Left lung (tissue), 10 donors: ENCODE data around the gene DMD. TPM values are rescaled to one million over a fixed set of nuclear protein-coding genes. Genes with fewer than 3 reads are reported as not detected.

ENCODE experiments used
- ATAC-seq: fragments of 200-7000 bp; cut with Tn5 transposase; one replicate; pipeline ENCODE4 v1.9.1; 2020; ENCODE audit warnings: moderate library complexity
- DNase-seq, 4 donors: peaks; one replicate each; pipeline ENCODE4 v3.0.0-alpha.2; 2013 to 2020
- H3K27ac ChIP-seq, 2 donors: fragments of 200-600 bp; sonication (generic) in 1 of 2; one replicate each; pipeline versions ENCODE4 v1.5.0 to v1.8.0; 2020 to 2021
- H3K27me3 ChIP-seq, 2 donors: fragments of 200-600 bp; sonication (generic) in 1 of 2; one replicate each; pipeline versions ENCODE4 v1.5.0 to v1.8.0; 2020 to 2021
- H3K36me3 ChIP-seq, 2 donors: fragments of 200-600 bp; sonication (generic) in 1 of 2; one replicate each; pipeline versions ENCODE4 v1.5.0 to v1.8.0; 2020 to 2021
- H3K4me1 ChIP-seq, 2 donors: fragments of 200-600 bp; one replicate each; pipeline ENCODE4 v1.8.0; 2021
- H3K4me3 ChIP-seq, 2 donors: fragments of 200-600 bp; sonication (generic) in 1 of 2; one replicate each; pipeline versions ENCODE4 v1.5.0 to v1.8.0; 2020 to 2021; ENCODE audit warnings: mild to moderate bottlenecking in 1 of 2
- H3K9me3 ChIP-seq, 2 donors: fragments of 200-600 bp; sonication (generic) in 1 of 2; one replicate each; pipeline versions ENCODE4 v1.5.0 to v1.8.0; 2020 to 2021
- intact Hi-C, 2 donors: fragments of 100-400 bp; cut with DNase I; formaldehyde crosslinking; loops; one replicate each; pipeline versions ENCODE4 v1.11.2 to v1.14.2; 2022
- polyA plus RNA-seq, 6 donors: library from polyadenylated mRNA; unstranded; fragments of 120-200 nt; gene quantifications; one replicate each; pipeline ENCODE4 v1.2.1, GENCODE V29; 2013; ENCODE audit not compliant: insufficient read length in 6 of 6
- total RNA-seq, 2 donors: library from RNA; stranded (reverse); fragmentation: NEBNext Ultra II Directional; extraction: Animal tissue kit (Norgen Biotek cat#: 25700); gene quantifications; one replicate each; pipeline ENCODE4 v1.2.1, GENCODE V29; 2021
- TF ChIP-seq, protein P1 (sequence below), 2 donors: fragments of 200-600 bp; sonication (generic) in 1 of 2; IDR thresholded peaks; one replicate each; pipeline versions ENCODE4 v1.5.0 to v1.8.0; 2021; ENCODE audit warnings: antibody characterized with exemption in 2 of 2
- donor health status: DM: no; HTN: yes; CAD: no.
- donor health status: DM: no; HTN: no; CAD: no.

The DMD gene
- total and polyA plus RNA-seq, 8 donors = 16.6 to 68.8 (median 54.0) TPM

- ATAC-seq (no peak), DNase-seq (no peak)
- Histone ChIP-seq H3K36me3 (no peaks in the 10 kb centered on the region), H3K4me1 (no peaks in the 10 kb centered on the region), H3K27me3 (no peaks in the 10 kb centered on the region), H3K27ac (no peak overlapping the region), H3K9me3 (no peaks in the 10 kb centered on the region), H3K4me3 (no peak overlapping the region)
- intact Hi-C loops = no loop called here
- TF ChIP-seq, protein P1, sequence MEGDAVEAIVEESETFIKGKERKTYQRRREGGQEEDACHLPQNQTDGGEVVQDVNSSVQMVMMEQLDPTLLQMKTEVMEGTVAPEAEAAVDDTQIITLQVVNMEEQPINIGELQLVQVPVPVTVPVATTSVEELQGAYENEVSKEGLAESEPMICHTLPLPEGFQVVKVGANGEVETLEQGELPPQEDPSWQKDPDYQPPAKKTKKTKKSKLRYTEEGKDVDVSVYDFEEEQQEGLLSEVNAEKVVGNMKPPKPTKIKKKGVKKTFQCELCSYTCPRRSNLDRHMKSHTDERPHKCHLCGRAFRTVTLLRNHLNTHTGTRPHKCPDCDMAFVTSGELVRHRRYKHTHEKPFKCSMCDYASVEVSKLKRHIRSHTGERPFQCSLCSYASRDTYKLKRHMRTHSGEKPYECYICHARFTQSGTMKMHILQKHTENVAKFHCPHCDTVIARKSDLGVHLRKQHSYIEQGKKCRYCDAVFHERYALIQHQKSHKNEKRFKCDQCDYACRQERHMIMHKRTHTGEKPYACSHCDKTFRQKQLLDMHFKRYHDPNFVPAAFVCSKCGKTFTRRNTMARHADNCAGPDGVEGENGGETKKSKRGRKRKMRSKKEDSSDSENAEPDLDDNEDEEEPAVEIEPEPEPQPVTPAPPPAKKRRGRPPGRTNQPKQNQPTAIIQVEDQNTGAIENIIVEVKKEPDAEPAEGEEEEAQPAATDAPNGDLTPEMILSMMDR (IDR thresholded peaks at IDR 0.05) = no peak
These were observed 1372.7 kb downstream of the DMD start for GRCh38 chrX:31838617-31839016.

GRCh38 chrX:31837445-31838049, 1373.8 kb downstream of the DMD start:
- no peaks in the 10 kb centered on the region for H3K36me3 ChIP-seq
- intact Hi-C loops = no loop called here

GRCh38 chrX:31836479-31836878, 1374.9 kb downstream of the DMD start:
- TF ChIP-seq, protein P1 (IDR thresholded peaks at IDR 0.05) = no peak
- Histone ChIP-seq H3K9me3 (no peaks in the 10 kb centered on the region), H3K4me3 (no peak overlapping the region), H3K4me1 (no peaks in the 10 kb centered on the region), H3K36me3 (no peaks in the 10 kb centered on the region), H3K27ac (no peak overlapping the region), H3K27me3 (no peaks in the 10 kb centered on the region)
- ATAC-seq (no peak), DNase-seq (no peak)
- intact Hi-C loops = no loop called here

More at GRCh38 chrX:31837445-31838049, 1373.8 kb downstream of the DMD start:
- Histone ChIP-seq H3K9me3 (no peaks in the 10 kb centered on the region), H3K4me3 (no peak overlapping the region), H3K27me3 (no peaks in the 10 kb centered on the region), H3K4me1 (no peaks in the 10 kb centered on the region), H3K27ac (no peak overlapping the region)
- ATAC-seq (no peak), DNase-seq (no peak)
- TF ChIP-seq, protein P1 (IDR thresholded peaks at IDR 0.05) = no peak

DNA sequence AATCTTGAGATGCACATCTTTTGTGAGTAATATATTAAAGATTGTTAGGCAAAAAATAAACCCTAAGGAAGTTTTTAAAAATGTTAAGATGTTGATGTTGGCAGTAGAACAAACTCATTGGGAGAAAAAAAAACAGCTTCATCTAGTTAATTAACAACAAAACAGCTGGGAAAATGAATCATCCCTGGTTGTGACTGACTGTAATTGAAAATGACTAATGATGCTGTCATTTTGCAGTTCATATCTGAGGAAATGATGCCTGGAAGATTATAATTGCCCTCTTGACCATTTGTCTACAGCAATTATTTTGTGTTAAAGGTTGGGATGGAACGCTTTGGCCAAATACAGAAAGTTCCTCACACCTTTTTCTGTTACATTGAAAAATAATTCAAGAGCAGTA, 1379.1 kb downstream of the DMD start:
- H3K9me3 ChIP-seq = no peaks in the 10 kb centered on the region
- DNase-seq (no peak), ATAC-seq (no peak)

GRCh38 chrX:31820430-31821210, 1390.7 kb downstream of the DMD start:
- Histone ChIP-seq H3K4me3 (no peak overlapping the region), H3K9me3 (no peaks in the 10 kb centered on the region), H3K36me3 (no peaks in the 10 kb centered on the region), H3K4me1 (no peaks in the 10 kb centered on the region), H3K27ac (no peak overlapping the region), H3K27me3 (no peaks in the 10 kb centered on the region)
- TF ChIP-seq, protein P1 (IDR thresholded peaks at IDR 0.05) = no peak
- ATAC-seq = no peak
- DNase-seq = no peak
- intact Hi-C loops = no loop called here

More for the DNA sequence above, 1379.1 kb downstream of the DMD start:
- H3K27me3 ChIP-seq = no peaks in the 10 kb centered on the region
- H3K4me3 ChIP-seq = no peak overlapping the region
- H3K4me1 ChIP-seq = no peaks in the 10 kb centered on the region
- H3K27ac ChIP-seq = no peak overlapping the region
- H3K36me3 ChIP-seq = no peaks in the 10 kb centered on the region
- intact Hi-C loops = no loop called here
- TF ChIP-seq, protein P1 (IDR thresholded peaks at IDR 0.05) = no peak
